HG03565 (cell line): ENCODE data around the gene NKX6-2.
"Not testable (repeated sequence)": the region's sequence is repeated elsewhere in the genome, so short reads cannot be mapped to it uniquely, and the experiment has no call there.

Experiments
- ATAC-seq: cut with Tn5 transposase; IDR thresholded peaks from one replicate; pipeline ENCODE4 v1.9.1; 2021; ENCODE audit warnings: mild to moderate bottlenecking, moderate library complexity; ENCODE audit not compliant: unreplicated experiment

Gene NKX6-2

DNA sequence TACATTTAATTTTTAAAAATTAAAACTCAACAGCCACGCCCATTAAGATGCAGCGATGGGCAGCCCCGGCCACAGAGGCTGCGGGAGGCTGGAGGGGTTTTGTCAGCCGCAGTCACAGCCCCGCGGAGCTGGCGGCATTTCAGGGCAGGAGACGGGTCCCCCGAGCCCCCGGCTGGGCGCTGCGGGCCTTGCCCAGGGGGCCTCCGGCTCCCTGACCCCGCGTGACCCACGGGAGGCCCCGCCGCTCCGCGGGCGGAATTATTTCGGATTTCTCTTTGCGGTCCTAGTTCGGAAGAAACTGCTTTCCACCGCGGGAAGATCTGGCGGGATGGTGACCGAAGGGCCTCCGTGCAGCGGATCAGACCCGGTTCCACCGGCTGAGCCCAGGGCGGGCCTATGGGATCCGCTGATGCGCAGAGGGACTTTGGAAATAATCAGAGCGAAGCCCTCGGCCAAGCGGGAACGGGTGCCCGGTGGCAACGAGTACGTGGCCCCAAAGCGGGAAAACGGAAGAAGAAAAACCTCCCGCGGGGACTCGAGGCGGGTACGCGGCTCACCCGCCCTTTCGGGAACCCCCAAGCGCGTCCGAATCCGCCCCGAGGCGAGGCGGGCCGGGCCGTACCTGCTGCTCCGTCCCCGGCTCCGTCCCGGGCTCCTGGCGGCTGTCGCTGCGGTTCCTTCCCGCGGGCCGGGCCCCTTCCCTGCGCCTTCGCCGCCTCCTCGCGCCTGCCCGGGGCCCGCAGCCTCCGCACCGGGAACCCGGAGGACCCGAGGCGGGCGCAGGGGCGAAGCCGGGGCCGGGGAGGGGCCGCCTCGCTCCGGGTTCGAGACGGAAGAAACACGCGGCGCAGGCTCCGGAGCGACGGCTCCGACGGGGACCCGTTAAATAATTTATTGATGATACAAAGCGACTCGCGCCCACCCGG, 1.7 kb downstream of the NKX6-2 start:
- no peak for ATAC-seq

DNA sequence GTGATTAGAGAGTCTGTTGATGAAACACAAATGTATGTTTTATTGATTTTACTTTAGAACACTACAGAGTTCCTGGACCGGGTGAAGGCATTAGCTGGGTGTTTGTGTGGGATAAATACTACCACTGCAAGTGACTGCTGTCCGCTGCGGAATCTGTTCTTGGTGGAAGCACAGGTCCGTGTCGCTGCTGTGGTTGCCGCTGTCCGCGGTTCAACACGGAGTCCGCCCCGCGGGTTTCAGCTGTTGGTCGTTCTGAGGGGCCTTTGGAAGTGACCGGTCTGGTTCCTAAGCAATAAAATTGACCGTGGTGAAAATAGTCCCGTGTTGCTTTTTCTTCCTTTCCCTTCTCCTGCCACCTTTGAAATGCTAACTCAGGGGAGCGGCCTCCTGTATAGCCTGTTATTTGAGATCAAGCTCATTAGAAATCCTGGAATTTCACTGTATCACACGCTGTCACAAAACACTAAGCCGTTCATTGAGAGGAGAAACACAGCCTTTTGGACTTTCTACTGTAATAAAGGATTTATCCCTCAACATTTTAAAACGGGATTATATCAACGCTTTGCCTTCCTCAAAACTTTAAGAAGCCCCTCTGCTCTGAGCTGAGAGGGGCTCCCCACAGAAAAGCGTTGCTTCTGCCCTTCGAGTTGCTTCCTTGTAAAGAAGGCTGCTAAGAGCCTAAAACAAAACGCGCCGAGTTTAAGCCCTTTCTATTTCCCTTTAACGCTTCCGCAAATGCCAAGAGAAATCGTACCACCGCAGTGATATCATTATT, 2.6 kb downstream of the NKX6-2 start:
- ATAC-seq: no peak

- ATAC-seq: no peak
Measured at GRCh38 chr10:132781556-132781955, 4.4 kb downstream of the NKX6-2 start.

DNA sequence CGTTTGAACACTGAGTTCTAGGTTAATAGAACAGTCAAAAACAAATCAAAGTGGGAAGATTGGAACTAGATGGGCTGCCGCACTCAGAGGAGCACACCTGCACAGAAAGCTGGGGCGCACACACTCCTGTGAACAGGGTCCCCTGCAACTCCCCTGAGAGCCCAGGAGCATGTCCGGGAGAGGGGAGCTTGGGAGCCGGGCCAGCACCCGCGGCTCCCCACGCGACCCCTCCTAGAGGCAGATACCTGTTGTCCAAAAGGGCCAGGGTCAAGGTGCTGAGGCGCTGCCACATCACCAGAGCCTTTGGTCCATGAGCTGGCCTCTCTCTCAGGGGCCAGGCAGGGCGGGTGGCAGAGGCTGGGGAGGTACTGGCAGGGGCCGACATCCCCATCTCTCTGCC, 5.6 kb downstream of the NKX6-2 start:
- no peak for ATAC-seq

DNA sequence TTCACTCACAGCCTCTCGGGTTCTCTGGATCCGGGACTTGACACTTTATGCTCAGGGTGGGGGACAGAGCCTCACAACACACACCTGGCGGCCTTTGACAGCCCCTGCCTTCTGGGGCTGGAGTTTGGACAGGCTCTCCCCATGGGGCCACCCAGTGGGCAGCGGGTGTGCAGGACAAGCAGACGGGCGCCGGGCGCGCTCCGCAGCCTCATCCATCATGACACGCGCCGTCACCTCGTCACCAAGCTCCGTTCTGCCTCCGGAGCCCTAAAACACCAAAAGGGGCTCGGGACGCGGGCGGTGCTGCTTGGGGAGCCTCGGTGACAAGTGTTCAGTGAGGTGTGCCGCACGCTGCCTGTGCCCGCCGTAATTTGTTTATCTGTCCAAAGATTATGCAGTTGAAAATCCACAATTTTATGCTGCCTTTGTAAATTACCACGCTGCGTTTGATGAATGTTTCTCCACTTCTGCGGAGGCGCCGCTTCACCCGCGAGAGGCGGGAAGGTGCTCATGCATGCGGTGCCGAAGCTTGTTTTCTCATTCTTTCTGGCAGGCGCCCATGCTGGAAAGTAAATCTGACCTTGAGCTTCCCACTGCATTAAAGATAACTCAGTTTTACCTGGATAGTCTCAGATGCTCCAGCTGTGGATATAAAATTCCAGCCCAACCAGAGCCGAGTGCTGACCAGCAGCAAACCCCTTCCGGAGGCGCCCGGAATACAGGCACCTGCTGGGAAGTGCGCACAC, 6.2 kb downstream of the NKX6-2 start:
- no peak for ATAC-seq

- no peak for ATAC-seq
Measured at GRCh38 chr10:132777441-132777840, 8.5 kb downstream of the NKX6-2 start.

DNA sequence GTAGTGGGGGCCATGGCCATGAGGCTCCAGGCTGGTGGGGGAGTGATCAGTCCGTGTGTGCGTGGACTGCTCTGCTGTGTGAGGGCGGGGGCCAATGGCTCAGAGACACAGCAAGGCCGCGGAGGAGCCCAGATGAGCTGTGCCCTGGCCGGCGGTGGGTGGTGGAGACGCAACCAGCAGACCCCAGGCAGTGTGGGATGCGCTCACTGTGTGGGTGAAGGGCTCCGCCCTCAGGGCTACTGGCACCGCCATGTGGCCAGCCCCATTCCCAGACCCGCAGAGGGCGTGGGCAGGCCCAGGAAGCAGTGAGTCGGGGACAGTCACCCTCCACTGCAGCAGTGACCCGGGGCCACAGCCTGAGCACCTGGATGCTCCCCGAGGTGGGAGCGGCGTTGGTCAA, 9.1 kb downstream of the NKX6-2 start:
- no peak for ATAC-seq

DNA sequence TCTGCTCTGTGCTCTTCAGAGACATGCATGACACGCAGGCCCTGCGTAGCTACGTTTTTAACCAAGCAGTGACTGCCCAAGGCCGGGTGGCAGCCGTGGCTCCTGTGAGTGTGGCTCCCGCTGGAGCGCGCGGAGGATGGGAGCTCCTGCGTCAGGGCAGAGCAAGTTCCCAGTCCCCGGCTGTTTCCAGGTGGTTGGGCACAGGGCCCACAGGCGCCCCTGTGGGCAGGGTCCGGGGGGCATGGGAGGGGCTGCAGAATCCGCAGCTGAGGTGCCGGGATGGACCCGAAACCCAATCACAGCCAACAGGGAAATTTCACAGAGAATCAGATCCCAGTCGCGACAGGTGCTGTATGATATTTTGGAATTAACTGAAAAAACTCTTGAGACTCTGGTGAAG, 9.8 kb downstream of the NKX6-2 start:
- ATAC-seq: no peak

- ATAC-seq: no peak
Measured at GRCh38 chr10:132774902-132775863, 10.8 kb downstream of the NKX6-2 start.

DNA sequence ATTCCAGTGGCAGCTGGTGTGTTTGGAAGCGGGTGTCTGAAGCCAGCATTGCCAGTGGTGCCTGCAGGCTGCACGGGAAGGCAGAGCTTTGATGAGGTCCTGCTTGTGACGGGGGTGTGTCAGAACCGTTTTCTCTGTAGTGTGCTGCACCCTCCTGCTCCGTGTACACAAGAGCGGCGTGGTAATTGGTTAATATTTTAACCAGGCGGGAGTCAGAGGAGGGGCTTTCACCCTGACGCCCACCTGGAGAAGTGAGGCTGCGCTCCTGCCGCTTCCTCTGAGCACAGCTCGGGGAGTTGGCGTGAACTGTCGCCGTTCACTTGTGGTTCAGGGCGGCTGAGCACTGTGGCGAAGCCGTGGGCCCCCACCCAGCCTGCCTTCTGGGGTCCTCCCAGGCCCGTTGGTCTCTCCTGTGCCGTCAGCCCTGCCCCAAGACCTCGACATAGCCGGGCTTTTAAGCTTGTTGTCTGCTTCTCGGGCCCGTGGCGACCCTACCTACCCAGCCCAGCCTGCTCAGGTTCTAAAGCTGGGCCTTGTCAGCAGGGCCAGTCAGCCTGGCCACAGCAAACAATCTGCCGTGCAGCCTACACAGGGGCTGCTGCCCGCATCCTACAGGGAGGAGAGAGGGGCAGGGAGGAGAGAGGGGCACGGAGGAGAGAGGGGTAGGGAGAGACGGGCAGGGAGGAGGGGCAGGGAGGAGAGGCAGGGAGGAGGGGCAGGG, 11.6 kb downstream of the NKX6-2 start:
- ATAC-seq: no peak

GRCh38 chr10:132772816-132773215, 13.1 kb downstream of the NKX6-2 start:
- ATAC-seq: not testable (repeated sequence)

- ATAC-seq: no peak
Measured at GRCh38 chr10:132770061-132771021, 15.6 kb downstream of the NKX6-2 start.

DNA sequence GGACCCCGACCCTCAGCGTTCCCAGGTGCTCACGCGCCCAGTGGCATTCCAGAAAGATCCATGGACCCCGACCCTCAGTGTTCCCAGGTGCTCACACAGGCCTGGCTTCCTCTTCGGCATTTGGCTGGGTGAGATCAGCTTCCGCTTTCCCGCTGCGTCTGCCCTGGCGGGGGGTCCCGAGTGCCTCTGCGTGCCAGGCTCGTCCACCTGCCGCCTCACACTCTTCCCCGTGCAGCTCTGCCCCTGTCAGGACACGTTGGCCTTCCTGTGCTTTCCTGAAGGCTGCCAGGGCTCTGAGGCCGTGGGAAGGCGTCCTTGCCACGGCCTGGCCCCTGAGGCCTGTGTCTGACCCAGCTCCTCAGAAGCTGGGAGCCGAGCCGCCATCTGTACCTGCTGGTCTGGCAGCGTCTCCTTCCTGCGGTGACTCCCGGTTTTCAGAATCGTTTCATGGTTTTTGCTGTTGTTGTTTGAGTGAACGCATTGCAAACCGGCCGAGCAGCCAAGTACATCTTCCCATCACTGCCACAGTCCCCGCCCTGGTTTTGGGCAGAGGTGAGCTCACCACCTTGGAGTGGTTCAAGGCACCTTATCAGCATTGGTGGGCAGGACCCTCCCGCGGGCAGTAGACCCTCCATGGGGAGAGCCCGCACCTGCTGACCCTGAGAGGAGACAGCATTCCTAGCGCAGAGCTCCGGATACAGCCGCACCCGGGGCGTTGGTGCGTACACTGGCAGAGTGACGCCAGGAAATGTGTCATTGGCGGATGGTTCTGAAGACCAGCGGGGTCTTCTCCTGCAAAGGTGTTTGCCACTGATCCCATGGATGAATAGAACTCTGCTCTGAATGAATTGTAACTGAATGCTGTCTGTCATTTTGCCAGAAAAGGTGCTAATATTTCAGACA, 17.4 kb downstream of the NKX6-2 start:
- ATAC-seq: no peak

GRCh38 chr10:132766291-132766690, 19.7 kb downstream of the NKX6-2 start:
- no peak for ATAC-seq

DNA sequence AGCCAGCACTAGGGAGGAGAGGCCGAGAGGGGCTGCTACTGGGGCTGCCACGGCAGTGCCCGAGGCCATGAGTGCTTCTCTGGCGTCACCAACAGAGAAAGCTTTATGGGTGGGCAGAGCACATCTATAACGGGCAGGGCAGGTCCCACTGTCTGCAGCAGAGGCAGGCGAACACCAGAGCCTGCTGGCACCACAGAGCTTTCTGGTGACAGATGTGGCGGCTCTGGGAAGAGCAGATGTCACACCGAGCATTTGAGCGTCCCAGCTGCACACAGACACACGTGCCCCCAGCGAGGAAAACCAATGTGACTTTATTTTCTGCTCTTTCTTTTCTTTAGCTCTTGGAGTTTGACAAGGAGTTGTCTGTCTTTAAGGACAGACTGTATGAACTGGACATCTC, 20.5 kb downstream of the NKX6-2 start:
- ATAC-seq: no peak

GRCh38 chr10:132764108-132764507, 21.8 kb downstream of the NKX6-2 start:
- no peak for ATAC-seq

DNA sequence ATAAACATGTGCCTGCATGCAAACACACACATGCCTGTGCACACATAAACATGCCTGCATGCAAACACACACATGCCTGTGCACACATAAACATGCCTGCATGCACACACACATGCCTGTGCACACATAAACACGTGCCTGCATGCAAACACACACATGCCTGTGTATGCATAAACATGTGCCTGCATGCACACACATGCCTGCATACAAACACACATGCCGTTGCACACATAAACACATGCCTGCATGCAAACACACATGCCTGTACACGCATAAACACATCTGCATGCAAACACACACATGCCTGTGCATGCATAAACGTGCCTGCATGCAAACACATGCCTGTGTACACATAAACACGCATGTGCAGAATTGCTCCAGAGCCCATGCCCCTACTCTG, 22.4 kb downstream of the NKX6-2 start:
- ATAC-seq: no peak
